Measurements from ENCODE around the gene PAPPA2. TPM values are rescaled to one million over a fixed set of nuclear protein-coding genes. Genes with fewer than 3 reads are reported as not detected.

Gene PAPPA2
- total RNA-seq, 1 donor from 2014 or later = not detected

- H3K4me3 Mint-ChIP-seq = no peak overlapping the region
- no peaks in the 10 kb centered on the region for H3K4me1 Mint-ChIP-seq
- ChIA-PET POLR2A (no interaction called here), CTCF (no interaction called here)
- DNase-seq = no peak
- intact Hi-C loops (cut with micrococcal nuclease) = no loop called here
- no peaks in the 10 kb centered on the region for H3K9me3 Mint-ChIP-seq
- H3K27me3 Mint-ChIP-seq = no peaks in the 10 kb centered on the region
- no peak for ATAC-seq (ENCODE audit: low read depth)
- H3K27ac Mint-ChIP-seq = no peak overlapping the region
- H3K36me3 Mint-ChIP-seq (ENCODE audit: low read depth) = no peaks in the 10 kb centered on the region
- TF ChIP-seq CTCF (IDR thresholded peaks at IDR 0.05) = no peak
Measured at GRCh38 chr1:176521211-176521610, 58.2 kb downstream of the PAPPA2 start.

GRCh38 chr1:176522310-176522845 lies 59.4 kb downstream of the PAPPA2 start:
- H3K27ac Mint-ChIP-seq = no peak overlapping the region
- H3K27me3 Mint-ChIP-seq = no peaks in the 10 kb centered on the region
- DNase-seq (no peak), ATAC-seq (ENCODE audit: low read depth) (no peak)
- no peaks in the 10 kb centered on the region for H3K4me1 Mint-ChIP-seq
- TF ChIP-seq CTCF (IDR thresholded peaks at IDR 0.05) = no peak
- H3K4me3 Mint-ChIP-seq = no peak overlapping the region
- no peaks in the 10 kb centered on the region for H3K9me3 Mint-ChIP-seq
- POLR2A ChIA-PET = no interaction called here
- H3K36me3 Mint-ChIP-seq (ENCODE audit: low read depth) = no peaks in the 10 kb centered on the region
- CTCF ChIA-PET = no interaction called here
- intact Hi-C loops (cut with micrococcal nuclease) = no loop called here

- CTCF ChIA-PET = no interaction called here
- H3K36me3 Mint-ChIP-seq (ENCODE audit: low read depth) = no peaks in the 10 kb centered on the region
- ATAC-seq (ENCODE audit: low read depth) (no peak), DNase-seq (no peak)
- intact Hi-C loops (cut with micrococcal nuclease) = no loop called here
- no peaks in the 10 kb centered on the region for H3K9me3 Mint-ChIP-seq
- no peaks in the 10 kb centered on the region for H3K4me1 Mint-ChIP-seq
- TF ChIP-seq CTCF (IDR thresholded peaks at IDR 0.05) = no peak
- POLR2A ChIA-PET = no interaction called here
- no peaks in the 10 kb centered on the region for H3K27me3 Mint-ChIP-seq
- H3K27ac Mint-ChIP-seq = no peak overlapping the region
- H3K4me3 Mint-ChIP-seq = no peak overlapping the region
Measured at GRCh38 chr1:176529395-176530090, 66.6 kb downstream of the PAPPA2 start.

- intact Hi-C loops (cut with micrococcal nuclease) = no loop called here
- H3K36me3 Mint-ChIP-seq (ENCODE audit: low read depth) = no peaks in the 10 kb centered on the region
- ChIA-PET CTCF (no interaction called here), POLR2A (no interaction called here)
- ATAC-seq (ENCODE audit: low read depth) (no peak), DNase-seq (no peak)
- H3K4me1 Mint-ChIP-seq = no peaks in the 10 kb centered on the region
- H3K27me3 Mint-ChIP-seq = no peaks in the 10 kb centered on the region
- no peak overlapping the region for H3K4me3 Mint-ChIP-seq
- no peak overlapping the region for H3K27ac Mint-ChIP-seq
- no peak for TF ChIP-seq CTCF (IDR thresholded peaks at IDR 0.05)
- no peaks in the 10 kb centered on the region for H3K9me3 Mint-ChIP-seq
Measured at GRCh38 chr1:176531036-176531435, 68.1 kb downstream of the PAPPA2 start.

- H3K4me3 Mint-ChIP-seq = no peak overlapping the region
- H3K9me3 Mint-ChIP-seq = no peaks in the 10 kb centered on the region
- ChIA-PET POLR2A (no interaction called here), CTCF (no interaction called here)
- intact Hi-C loops (cut with micrococcal nuclease) = no loop called here
- H3K27me3 Mint-ChIP-seq = no peaks in the 10 kb centered on the region
- H3K27ac Mint-ChIP-seq = no peak overlapping the region
- H3K36me3 Mint-ChIP-seq (ENCODE audit: low read depth) = no peaks in the 10 kb centered on the region
- ATAC-seq (ENCODE audit: low read depth) (no peak), DNase-seq (no peak)
- no peaks in the 10 kb centered on the region for H3K4me1 Mint-ChIP-seq
- no peak for TF ChIP-seq CTCF (IDR thresholded peaks at IDR 0.05)
Measured at GRCh38 chr1:176531921-176532897, 69.2 kb downstream of the PAPPA2 start.
